Epithelial cell of esophagus (primary cell): Measurements from ENCODE around the gene C1orf198.

ENCODE experiments used
- DNase-seq: peaks from one replicate; pipeline ENCODE4 v3.0.0; 2010; ENCODE audit warnings: low read depth
- H3K4me3 ChIP-seq: 2 replicates; pipeline ENCODE4 v1.5.1; 2011; ENCODE audit warnings: mild to moderate bottlenecking, low read length, control low read depth
- CTCF ChIP-seq: IDR thresholded peaks from 2 replicates; pipeline ENCODE4 v1.5.1; 2011; ENCODE audit warnings: low read depth, mild to moderate bottlenecking, low read length, control low read depth, inconsistent platforms; ENCODE audit not compliant: insufficient read depth; ENCODE audit errors: missing control alignments

The C1orf198 gene

GRCh38 chr1:230868736-230869385 lies 540 bp upstream of the C1orf198 start:
- H3K4me3 ChIP-seq: peak overlapping the region; percentile 57
- no peak for TF ChIP-seq CTCF
- DNase-seq: peak; percentile 34

GRCh38 chr1:230867101-230867902 lies 1.0 kb downstream of the C1orf198 start:
- peak; percentile 21 for DNase-seq
- TF ChIP-seq CTCF: no peak
- H3K4me3 ChIP-seq: peak overlapping the region; percentile 62

GRCh38 chr1:230866171-230867070 lies 1.9 kb downstream of the C1orf198 start:
- no peak for TF ChIP-seq CTCF
- no peak for DNase-seq
- no peak overlapping the region for H3K4me3 ChIP-seq

- H3K4me3 ChIP-seq: no peak overlapping the region
- TF ChIP-seq CTCF: no peak
Measured at GRCh38 chr1:230865062-230865817, 3.1 kb downstream of the C1orf198 start.

GRCh38 chr1:230864441-230864840 lies 3.9 kb downstream of the C1orf198 start:
- no peak overlapping the region for H3K4me3 ChIP-seq
- no peak for TF ChIP-seq CTCF
- DNase-seq: no peak

More at GRCh38 chr1:230865062-230865817, 3.1 kb downstream of the C1orf198 start:
- DNase-seq: no peak

- no peak overlapping the region for H3K4me3 ChIP-seq
- no peak for TF ChIP-seq CTCF
- peak; percentile 71 for DNase-seq
Measured at GRCh38 chr1:230863449-230863848, 4.9 kb downstream of the C1orf198 start.
